Nephron progenitor cell (in vitro differentiated cells): ENCODE results near the gene IL27RA.

Source experiments
- DNase-seq: peaks from one replicate; pipeline ENCODE4 v3.0.0; 2021
- H3K27ac Mint-ChIP-seq: 2 replicates; pipeline ENCODE4 v1.8.0; 2021; ENCODE audit warnings: mild to moderate bottlenecking, moderate library complexity, mixed read lengths
- H3K27me3 Mint-ChIP-seq: 2 replicates; pipeline ENCODE4 v1.8.0; 2021; ENCODE audit warnings: mild to moderate bottlenecking, low read depth, mixed read lengths; ENCODE audit not compliant: poor library complexity
- H3K36me3 Mint-ChIP-seq: 2 replicates; pipeline ENCODE4 v1.8.0; 2021; ENCODE audit warnings: low read depth, mixed read lengths
- H3K4me1 Mint-ChIP-seq: 2 replicates; pipeline ENCODE4 v1.8.0; 2021; ENCODE audit warnings: mixed read lengths
- H3K4me3 Mint-ChIP-seq: 2 replicates; pipeline ENCODE4 v1.8.0; 2021; ENCODE audit warnings: mild to moderate bottlenecking, moderate library complexity, mixed read lengths
- H3K9me3 Mint-ChIP-seq: 2 replicates; pipeline ENCODE4 v1.8.0; 2021; ENCODE audit warnings: mild to moderate bottlenecking, moderate library complexity, mixed read lengths
- CTCF ChIP-seq: fragments of 200-600 bp; sonication (generic); IDR thresholded peaks from 2 replicates; pipeline ENCODE4 v1.5.0; 2021; ENCODE audit warnings: antibody characterized with exemption

Gene IL27RA

GRCh38 chr19:13996928-13997630 is 34.5 kb upstream of the IL27RA start:
- peaks cover 25% of the 10 kb centered on the region for H3K9me3 Mint-ChIP-seq
- H3K27ac Mint-ChIP-seq, result no peak overlapping the region
- H3K4me3 Mint-ChIP-seq, result no peak overlapping the region
- H3K27me3 Mint-ChIP-seq, result no peaks in the 10 kb centered on the region
- no peak for DNase-seq
- no peak for TF ChIP-seq CTCF
- H3K36me3 Mint-ChIP-seq, result peaks cover 37% of the 10 kb centered on the region
- peaks cover 7% of the 10 kb centered on the region for H3K4me1 Mint-ChIP-seq

DNA sequence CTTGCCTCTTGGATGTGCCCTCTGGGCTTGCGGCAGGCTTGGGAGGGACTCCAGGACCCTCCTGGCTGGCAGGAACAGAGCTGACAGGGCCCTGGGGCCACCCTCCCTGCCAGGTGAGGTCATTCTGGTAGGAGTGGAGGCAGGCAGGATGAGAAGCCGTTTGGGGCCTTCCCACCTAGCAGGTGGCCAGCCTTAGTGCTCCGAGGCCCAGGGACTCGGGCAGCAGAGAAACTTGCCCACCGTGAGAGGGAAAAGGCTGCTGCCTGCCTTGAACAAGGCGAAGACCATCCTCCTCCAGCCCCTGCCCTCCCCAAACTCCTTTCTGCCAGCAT is 34.0 kb upstream of the IL27RA start:
- Mint-ChIP-seq H3K27ac (no peak overlapping the region), H3K27me3 (no peaks in the 10 kb centered on the region), H3K4me1 (peaks cover 13% of the 10 kb centered on the region), H3K36me3 (peaks cover 33% of the 10 kb centered on the region), H3K4me3 (no peak overlapping the region), H3K9me3 (peaks cover 25% of the 10 kb centered on the region)
- no peak for TF ChIP-seq CTCF
- no peak for DNase-seq

DNA sequence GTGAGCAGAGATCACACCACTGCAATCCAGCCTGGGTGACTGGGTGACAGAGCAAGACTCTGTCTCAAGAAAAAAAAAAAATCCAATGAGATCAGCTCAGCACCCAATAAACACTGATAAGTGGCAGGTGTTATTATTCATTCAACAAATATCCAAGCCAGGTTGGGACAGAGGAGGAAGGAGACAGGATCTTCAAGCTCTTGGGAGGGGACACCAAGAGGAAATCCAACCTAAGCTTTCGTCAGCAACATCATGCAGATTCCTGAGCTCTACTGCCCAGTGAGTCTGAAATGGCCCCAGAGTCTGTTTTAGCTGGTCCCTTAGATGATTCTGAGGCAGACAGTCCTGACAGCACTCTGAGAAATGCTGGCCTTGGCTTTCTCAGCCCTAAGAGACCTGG is 33.1 kb upstream of the IL27RA start:
- Mint-ChIP-seq H3K27me3 (no peaks in the 10 kb centered on the region), H3K4me1 (peaks cover 21% of the 10 kb centered on the region), H3K36me3 (peaks cover 33% of the 10 kb centered on the region), H3K27ac (no peak overlapping the region), H3K9me3 (peaks cover 25% of the 10 kb centered on the region), H3K4me3 (no peak overlapping the region)
- TF ChIP-seq CTCF, result no peak
- DNase-seq, result no peak

DNA sequence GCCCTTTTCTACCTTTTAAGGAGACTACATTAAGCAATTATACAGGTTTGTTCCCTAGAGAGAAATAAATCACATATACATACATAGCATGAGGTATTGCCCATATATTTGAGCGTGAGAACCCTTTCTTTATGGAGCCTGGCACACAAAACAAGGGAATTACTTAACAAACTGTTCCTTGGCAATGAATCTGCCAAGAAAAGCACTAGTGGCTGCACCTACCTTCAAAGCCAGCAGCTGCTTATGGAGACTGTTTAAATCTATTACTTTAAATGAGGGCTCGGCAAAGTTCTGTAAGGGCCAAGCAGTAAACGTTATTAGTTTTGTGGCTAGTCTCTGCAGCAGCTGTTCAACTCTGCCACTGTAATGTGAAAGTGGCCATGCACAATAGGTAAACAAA is 32.5 kb upstream of the IL27RA start:
- Mint-ChIP-seq H3K9me3 (peaks cover 25% of the 10 kb centered on the region), H3K4me3 (no peak overlapping the region), H3K4me1 (peaks cover 23% of the 10 kb centered on the region), H3K27ac (no peak overlapping the region), H3K36me3 (peaks cover 33% of the 10 kb centered on the region), H3K27me3 (no peaks in the 10 kb centered on the region)
- no peak for TF ChIP-seq CTCF
- no peak for DNase-seq

DNA sequence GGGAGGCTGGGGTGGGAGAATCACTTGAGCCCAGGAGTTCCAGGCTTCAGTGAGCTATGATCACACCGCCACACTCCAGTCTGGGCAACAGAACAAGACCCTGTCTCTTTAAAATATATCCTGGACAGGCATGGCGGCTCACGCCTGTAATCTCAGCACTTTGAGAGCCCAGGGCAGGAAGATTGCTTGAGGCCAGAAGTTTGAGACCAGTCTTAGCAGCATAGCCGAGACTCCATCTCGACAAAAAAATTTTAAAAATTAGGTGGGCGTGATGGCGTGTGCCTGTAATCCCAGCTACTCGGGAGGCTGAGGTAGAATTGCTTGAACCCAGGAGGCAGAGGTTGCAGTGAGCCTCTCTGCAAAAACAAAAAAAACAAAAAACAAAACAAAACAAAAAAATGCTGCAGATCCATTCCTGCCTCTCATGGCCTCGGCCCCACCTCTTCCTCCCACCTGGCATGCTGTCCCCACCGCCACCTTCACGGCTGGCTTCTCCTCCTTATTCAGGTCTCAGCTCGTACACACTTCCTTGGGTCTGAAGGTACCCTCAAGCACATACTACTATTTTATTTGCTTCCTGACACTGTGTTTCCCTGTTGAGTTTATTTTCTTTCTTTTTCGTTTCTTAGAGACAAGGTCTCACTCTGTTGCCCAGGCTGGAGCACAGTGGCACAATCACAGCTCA is 30.7 kb upstream of the IL27RA start:
- peaks cover 33% of the 10 kb centered on the region for H3K36me3 Mint-ChIP-seq
- H3K4me3 Mint-ChIP-seq, result no peak overlapping the region
- TF ChIP-seq CTCF, result no peak
- no peak for DNase-seq
- H3K4me1 Mint-ChIP-seq, result peaks cover 35% of the 10 kb centered on the region
- no peaks in the 10 kb centered on the region for H3K27me3 Mint-ChIP-seq
- H3K27ac Mint-ChIP-seq, result no peak overlapping the region
- H3K9me3 Mint-ChIP-seq, result peaks cover 25% of the 10 kb centered on the region
